ENCODE data around the gene TTLL3. TPM values are rescaled to one million over a fixed set of nuclear protein-coding genes. Genes with fewer than 3 reads are reported as not detected.
"Not testable (repeated sequence)": the region's sequence is repeated elsewhere in the genome, so short reads cannot be mapped to it uniquely, and the experiment has no call there.

Gene TTLL3
- total RNA-seq, 1 donor from 2014 or later: 42.2 TPM

DNA sequence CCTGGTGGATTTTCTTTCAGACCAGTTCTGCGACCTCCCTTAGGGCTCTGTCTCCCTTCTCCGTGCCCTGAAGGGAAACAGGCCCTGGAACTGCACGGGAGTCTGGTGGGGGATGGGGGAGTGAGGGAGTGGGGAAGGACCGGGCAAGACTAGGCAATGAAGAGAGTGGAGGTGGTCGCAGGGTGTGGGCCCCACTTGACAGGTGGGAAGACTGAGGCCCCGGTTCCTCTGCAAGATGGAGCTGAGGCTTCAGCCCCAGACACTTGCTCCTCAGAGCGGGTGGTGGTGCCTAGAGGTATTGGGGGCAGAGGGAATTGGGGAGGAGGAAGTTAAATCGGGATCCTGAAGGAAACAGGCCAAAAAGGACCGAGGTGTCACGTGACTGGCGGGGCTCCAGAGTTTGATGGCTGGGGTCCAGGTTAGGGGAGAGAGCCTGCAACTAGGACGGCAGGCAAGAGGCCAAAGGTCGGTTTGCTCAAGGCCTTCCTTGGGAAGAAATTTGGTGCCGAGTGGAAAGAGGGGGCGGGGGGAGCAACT lies 39.7 kb upstream of the TTLL3 start:
- TF ChIP-seq, protein P1, sequence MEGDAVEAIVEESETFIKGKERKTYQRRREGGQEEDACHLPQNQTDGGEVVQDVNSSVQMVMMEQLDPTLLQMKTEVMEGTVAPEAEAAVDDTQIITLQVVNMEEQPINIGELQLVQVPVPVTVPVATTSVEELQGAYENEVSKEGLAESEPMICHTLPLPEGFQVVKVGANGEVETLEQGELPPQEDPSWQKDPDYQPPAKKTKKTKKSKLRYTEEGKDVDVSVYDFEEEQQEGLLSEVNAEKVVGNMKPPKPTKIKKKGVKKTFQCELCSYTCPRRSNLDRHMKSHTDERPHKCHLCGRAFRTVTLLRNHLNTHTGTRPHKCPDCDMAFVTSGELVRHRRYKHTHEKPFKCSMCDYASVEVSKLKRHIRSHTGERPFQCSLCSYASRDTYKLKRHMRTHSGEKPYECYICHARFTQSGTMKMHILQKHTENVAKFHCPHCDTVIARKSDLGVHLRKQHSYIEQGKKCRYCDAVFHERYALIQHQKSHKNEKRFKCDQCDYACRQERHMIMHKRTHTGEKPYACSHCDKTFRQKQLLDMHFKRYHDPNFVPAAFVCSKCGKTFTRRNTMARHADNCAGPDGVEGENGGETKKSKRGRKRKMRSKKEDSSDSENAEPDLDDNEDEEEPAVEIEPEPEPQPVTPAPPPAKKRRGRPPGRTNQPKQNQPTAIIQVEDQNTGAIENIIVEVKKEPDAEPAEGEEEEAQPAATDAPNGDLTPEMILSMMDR (conservative IDR thresholded peaks at IDR 0.05): no peak
- peaks cover 4% of the 10 kb centered on the region for H3K36me3 Mint-ChIP-seq
- no peaks in the 10 kb centered on the region for H3K9me3 Mint-ChIP-seq
- H3K4me1 Mint-ChIP-seq (ENCODE audit: unreplicated experiment): peaks cover 8% of the 10 kb centered on the region
- H3K27ac Mint-ChIP-seq: no peak overlapping the region
- peak overlapping the region; percentile 66 for H3K4me3 Mint-ChIP-seq
- DNase-seq (ENCODE audit: extremely low spot score, unreplicated experiment): no peak
- H3K27me3 Mint-ChIP-seq: peaks cover 3% of the 10 kb centered on the region

DNA sequence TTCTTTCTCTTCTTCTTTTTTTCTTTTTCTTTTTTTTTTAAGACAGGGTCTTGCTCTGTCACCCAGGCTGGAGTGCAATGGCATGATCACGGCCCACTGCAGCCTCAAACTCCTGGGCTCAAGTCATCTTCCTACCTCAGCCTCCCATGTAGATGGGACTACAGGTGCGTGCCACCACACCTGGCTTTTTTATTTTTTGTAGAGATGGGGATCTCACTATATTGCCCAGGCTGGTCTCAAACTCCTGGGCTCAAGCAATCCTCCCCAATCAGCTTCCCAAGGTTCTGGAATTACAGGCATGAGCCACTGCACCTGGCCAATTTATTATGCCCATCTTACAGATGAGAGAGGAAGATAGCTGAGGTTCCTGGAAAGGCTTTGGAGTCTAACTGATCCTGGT lies 39.1 kb upstream of the TTLL3 start:
- not testable (repeated sequence) for H3K4me1 Mint-ChIP-seq (ENCODE audit: unreplicated experiment); DNase-seq (ENCODE audit: extremely low spot score, unreplicated experiment); H3K36me3 Mint-ChIP-seq; H3K9me3 Mint-ChIP-seq; H3K27ac Mint-ChIP-seq; H3K27me3 Mint-ChIP-seq
- H3K4me3 Mint-ChIP-seq: peak overlapping the region; percentile 63

DNA sequence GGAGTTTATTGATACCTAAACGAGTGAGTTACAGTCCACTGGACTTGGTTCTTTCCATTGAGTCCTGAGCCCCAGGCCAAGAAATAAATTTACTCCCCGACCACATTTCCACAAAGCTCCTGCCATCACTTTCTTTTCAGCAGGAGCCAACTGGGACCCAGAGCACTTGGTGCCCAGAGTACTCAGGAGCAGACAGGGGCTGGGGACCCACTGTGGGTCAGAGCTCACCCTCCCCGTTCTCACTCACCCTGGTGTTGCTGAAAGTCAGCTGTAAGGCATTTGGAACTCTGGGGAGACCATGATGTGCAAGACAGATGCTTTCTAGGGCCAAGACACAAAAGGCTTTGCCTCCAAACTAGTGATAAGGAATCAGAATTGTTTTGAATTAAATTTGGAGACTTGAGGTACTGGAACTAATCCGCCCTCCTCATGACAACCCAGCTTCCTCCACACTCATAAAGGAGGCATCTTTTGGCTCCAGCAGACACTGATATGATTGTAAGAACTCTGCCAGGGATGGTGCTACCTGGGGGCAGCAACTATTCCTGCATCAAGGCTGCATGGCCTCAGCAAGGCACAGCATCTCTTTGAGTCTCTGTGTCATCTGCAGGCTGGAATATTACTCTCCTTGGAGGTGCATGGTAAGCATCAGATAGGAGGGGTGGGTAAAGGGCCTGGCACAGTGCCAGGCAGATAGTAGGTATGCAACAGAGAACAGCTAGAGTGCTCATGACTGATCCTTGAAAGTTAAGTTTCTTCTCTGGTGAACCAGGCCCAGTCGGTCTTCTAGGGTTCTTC lies 33.0 kb upstream of the TTLL3 start:
- Mint-ChIP-seq H3K36me3 (no peaks in the 10 kb centered on the region), H3K9me3 (no peaks in the 10 kb centered on the region), H3K4me3 (no peak overlapping the region), H3K27ac (no peak overlapping the region), H3K4me1 (ENCODE audit: unreplicated experiment) (no peaks in the 10 kb centered on the region), H3K27me3 (no peaks in the 10 kb centered on the region)
- TF ChIP-seq, protein P1 (conservative IDR thresholded peaks at IDR 0.05): no peak
- DNase-seq (ENCODE audit: extremely low spot score, unreplicated experiment): no peak

DNA sequence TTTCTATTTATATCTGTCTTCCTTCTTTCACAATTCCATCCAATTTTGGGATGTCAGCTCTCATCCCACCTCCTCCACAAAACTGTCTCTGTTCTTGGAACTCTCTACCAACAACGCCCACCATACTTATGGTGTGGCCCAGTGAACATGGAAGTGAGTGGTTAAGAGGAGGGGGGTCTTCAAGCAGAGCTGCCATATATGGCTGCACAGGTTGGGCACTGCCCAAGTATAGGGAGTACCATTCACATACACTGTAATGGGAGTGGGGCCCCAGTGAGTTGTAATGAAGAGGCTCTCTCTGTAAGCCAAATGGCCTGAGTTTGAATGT lies 32.4 kb upstream of the TTLL3 start:
- TF ChIP-seq, protein P1 (conservative IDR thresholded peaks at IDR 0.05): no peak
- no peaks in the 10 kb centered on the region for H3K27me3 Mint-ChIP-seq
- H3K27ac Mint-ChIP-seq: no peak overlapping the region
- DNase-seq (ENCODE audit: extremely low spot score, unreplicated experiment): no peak
- H3K4me3 Mint-ChIP-seq: no peak overlapping the region
- H3K36me3 Mint-ChIP-seq: peaks cover under 1% of the 10 kb centered on the region
- no peaks in the 10 kb centered on the region for H3K9me3 Mint-ChIP-seq
- H3K4me1 Mint-ChIP-seq (ENCODE audit: unreplicated experiment): no peaks in the 10 kb centered on the region

DNA sequence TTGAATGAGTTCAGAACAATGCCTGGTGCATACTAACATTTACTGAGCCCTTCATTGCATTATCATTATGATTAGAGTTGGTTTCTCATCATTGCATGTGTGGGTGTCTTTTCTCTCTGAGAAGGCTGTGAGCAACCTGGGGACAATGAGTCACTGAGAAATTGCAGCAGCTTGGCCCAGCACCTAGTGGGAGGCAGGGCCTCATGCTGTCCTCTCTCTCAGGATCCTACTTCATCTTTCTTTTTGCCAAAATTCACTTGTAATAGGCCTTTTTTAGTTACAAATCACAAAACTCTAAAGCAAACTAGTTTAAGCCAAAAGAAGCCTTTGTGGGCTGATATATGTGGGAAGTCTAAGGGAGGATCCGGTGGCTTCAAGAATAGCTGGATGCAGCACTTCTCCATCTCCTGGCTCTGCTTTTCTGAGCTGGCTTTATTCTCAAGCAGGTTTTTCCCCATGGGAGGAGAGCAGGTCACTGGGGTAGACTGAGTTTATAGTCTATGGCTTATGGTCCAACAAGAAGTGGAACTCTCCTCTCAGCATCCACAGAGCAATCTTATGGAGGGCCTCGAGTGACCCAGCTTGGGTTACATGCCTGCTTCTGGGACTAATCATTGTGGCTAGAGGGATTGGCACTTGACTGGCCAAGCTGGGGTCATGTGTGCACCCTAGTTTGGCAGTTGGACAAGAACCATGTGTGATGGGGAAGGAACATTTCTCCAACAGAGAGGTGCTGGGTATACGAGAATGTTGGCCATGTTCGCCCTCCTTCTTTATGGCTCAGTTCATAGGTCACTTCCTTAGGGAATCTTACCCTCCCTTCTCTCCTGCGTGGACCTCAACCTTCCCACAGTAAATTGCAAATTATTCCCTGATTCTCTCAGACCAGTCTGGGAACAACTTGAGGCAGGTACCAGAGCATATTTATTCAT lies 31.7 kb upstream of the TTLL3 start:
- Mint-ChIP-seq H3K27ac (no peak overlapping the region), H3K9me3 (no peaks in the 10 kb centered on the region)

More for the DNA sequence above, 31.7 kb upstream of the TTLL3 start:
- TF ChIP-seq, protein P1 (conservative IDR thresholded peaks at IDR 0.05): no peak
- H3K27me3 Mint-ChIP-seq: no peaks in the 10 kb centered on the region
- H3K4me3 Mint-ChIP-seq: no peak overlapping the region
- H3K36me3 Mint-ChIP-seq: peaks cover 4% of the 10 kb centered on the region
- no peak for DNase-seq (ENCODE audit: extremely low spot score, unreplicated experiment)
- no peaks in the 10 kb centered on the region for H3K4me1 Mint-ChIP-seq (ENCODE audit: unreplicated experiment)
